Measurements from ENCODE around the gene PERM1. TPM values are rescaled to one million over a fixed set of nuclear protein-coding genes. Genes with fewer than 3 reads are reported as not detected.
"Not testable (repeated sequence)": the region's sequence is repeated elsewhere in the genome, so short reads cannot be mapped to it uniquely, and the experiment has no call there.

Gene PERM1
- total RNA-seq, 1 experiment from 2014 or later = 0.18 TPM

- Mint-ChIP-seq H3K9me3 (ENCODE audit: unreplicated experiment) (no peaks in the 10 kb centered on the region), H3K4me1 (ENCODE audit: low read depth, unreplicated experiment) (peaks cover 11% of the 10 kb centered on the region), H3K27ac (ENCODE audit: unreplicated experiment) (peak overlapping the region; percentile 32), H3K27me3 (ENCODE audit: insufficient read depth, unreplicated experiment) (no peaks in the 10 kb centered on the region), H3K4me3 (ENCODE audit: unreplicated experiment) (peak overlapping the region; percentile 70), H3K36me3 (ENCODE audit: insufficient read depth, unreplicated experiment) (peaks cover 9% of the 10 kb centered on the region)
- no peaks in the 10 kb centered on the region for H3K27me3 ChIP-seq (replicated peaks; ENCODE audit: control insufficient read depth, insufficient read depth, low read length)
- POLR2A ChIA-PET = no interaction called here
- intact Hi-C loops (cut with micrococcal nuclease; ENCODE audit: unreplicated experiment) = no loop called here
- H3K4me3 ChIP-seq (ENCODE audit: low read depth, low read length) = no peak overlapping the region
- no peak for DNase-seq
- TF ChIP-seq, protein P1, sequence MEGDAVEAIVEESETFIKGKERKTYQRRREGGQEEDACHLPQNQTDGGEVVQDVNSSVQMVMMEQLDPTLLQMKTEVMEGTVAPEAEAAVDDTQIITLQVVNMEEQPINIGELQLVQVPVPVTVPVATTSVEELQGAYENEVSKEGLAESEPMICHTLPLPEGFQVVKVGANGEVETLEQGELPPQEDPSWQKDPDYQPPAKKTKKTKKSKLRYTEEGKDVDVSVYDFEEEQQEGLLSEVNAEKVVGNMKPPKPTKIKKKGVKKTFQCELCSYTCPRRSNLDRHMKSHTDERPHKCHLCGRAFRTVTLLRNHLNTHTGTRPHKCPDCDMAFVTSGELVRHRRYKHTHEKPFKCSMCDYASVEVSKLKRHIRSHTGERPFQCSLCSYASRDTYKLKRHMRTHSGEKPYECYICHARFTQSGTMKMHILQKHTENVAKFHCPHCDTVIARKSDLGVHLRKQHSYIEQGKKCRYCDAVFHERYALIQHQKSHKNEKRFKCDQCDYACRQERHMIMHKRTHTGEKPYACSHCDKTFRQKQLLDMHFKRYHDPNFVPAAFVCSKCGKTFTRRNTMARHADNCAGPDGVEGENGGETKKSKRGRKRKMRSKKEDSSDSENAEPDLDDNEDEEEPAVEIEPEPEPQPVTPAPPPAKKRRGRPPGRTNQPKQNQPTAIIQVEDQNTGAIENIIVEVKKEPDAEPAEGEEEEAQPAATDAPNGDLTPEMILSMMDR (IDR thresholded peaks at IDR 0.05; ENCODE audit: insufficient read depth in 1 of 2, low read depth in 1 of 2, low read length in 1 of 2, severe bottlenecking in 1 of 2, unreplicated experiment in 1 of 2) = no peak
- CTCF ChIA-PET = no interaction called here
- no peaks in the 10 kb centered on the region for H3K9me3 ChIP-seq
- peaks cover 5% of the 10 kb centered on the region; the same call in 1 of the 2 replicates for H3K4me1 ChIP-seq
- BruUV-seq (replicated peaks) = no TSS peak
- H3K36me3 ChIP-seq (ENCODE audit: control insufficient read depth, insufficient read depth, low read length) = no peaks in the 10 kb centered on the region
Observed at GRCh38 chr1:978069-978834, 3.6 kb downstream of the PERM1 start.

DNA sequence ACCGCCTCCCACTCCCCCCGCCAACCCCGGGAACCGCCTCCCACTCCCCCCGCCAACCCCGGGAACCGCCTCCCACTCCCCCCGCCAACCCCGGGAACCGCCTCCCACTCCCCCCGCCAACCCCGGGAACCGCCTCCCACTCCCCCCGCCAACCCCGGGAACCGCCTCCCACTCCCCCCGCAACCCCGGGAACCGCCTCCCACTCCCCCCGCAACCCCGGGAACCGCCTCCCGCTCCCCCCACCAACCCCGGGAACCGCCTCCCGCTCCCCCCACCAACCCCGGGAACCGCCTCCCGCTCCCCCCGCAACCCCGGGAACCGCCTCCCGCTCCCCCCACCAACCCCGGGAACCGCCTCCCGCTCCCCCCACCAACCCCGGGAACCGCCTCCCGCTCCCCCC, 5.1 kb downstream of the PERM1 start:
- H3K4me1 ChIP-seq; intact Hi-C loops (cut with micrococcal nuclease; ENCODE audit: unreplicated experiment); BruUV-seq (replicated peaks); POLR2A ChIA-PET; H3K9me3 Mint-ChIP-seq (ENCODE audit: unreplicated experiment); H3K27me3 Mint-ChIP-seq (ENCODE audit: insufficient read depth, unreplicated experiment); DNase-seq; H3K36me3 Mint-ChIP-seq (ENCODE audit: insufficient read depth, unreplicated experiment); H3K27ac Mint-ChIP-seq (ENCODE audit: unreplicated experiment); H3K27me3 ChIP-seq (replicated peaks; ENCODE audit: control insufficient read depth, insufficient read depth, low read length); H3K9me3 ChIP-seq; H3K4me3 Mint-ChIP-seq (ENCODE audit: unreplicated experiment); H3K36me3 ChIP-seq (ENCODE audit: control insufficient read depth, insufficient read depth, low read length): not testable (repeated sequence)
- CTCF ChIA-PET = interaction anchor here (1.5 kb wide), 1 partner anchor 10 kb away, joined by 8 read pairs; the partner anchor contains the start of gene PLEKHN1
- H3K4me3 ChIP-seq (ENCODE audit: low read depth, low read length) = peak overlapping the region; percentile 48; the same call in 1 of the 2 replicates
- H3K4me1 Mint-ChIP-seq (ENCODE audit: low read depth, unreplicated experiment) = peaks cover 11% of the 10 kb centered on the region

DNA sequence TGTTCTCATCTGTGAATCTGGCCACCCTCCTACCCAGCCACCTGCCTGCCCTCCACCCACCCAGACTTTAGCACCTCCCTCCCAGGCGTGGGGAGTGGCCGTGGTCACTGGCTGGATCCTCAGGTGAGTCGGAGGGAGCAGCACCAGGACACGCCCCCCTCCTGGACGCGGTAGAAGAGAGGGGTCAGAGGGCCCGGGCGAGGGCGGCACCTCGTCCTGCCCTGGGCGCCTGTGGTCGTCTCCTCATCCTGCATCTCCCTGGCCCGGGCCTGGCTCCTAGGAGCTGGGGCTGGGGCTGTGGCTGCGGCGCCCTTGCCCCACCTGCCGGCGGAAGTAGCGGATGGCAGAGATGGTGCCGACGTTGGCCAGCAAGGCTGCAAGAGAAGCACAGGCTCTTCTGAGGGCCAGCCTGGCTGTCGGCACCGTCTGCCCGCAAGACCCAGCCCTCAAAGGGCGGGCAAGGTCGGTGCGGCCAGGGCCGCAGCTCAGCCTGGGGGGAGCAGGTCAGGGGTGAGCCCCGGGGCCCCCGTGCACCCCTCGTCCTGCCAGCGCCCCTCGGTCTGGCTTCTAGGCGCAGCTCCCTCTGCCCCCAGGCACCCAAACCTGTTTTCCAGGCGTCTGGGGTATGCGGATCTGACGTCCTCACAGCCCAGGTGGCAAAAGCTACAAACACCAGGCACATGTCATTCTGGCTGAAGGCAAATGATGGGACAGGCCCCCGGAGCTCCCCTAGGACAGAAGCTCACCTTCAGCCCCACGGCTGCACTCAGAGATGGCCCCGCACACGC, 5.8 kb downstream of the PERM1 start:
- ChIA-PET POLR2A (interaction anchor here (0.7 to 0.8 kb wide), 2 partner anchors 9 to 30 kb away, joined by 3 to 4 read pairs; partner anchors contain the start of gene PLEKHN1), CTCF (interaction anchor here (0.5 to 1.5 kb wide), 3 partner anchors 9 to 62 kb away, joined by 3 to 8 read pairs (median 5); partner anchors contain the start of gene PLEKHN1)
- no TSS peak for BruUV-seq (replicated peaks)
- Mint-ChIP-seq H3K27me3 (ENCODE audit: insufficient read depth, unreplicated experiment) (no peaks in the 10 kb centered on the region), H3K4me3 (ENCODE audit: unreplicated experiment) (peak overlapping the region; percentile 67), H3K36me3 (ENCODE audit: insufficient read depth, unreplicated experiment) (peaks cover 9% of the 10 kb centered on the region), H3K9me3 (ENCODE audit: unreplicated experiment) (no peaks in the 10 kb centered on the region), H3K4me1 (ENCODE audit: low read depth, unreplicated experiment) (peaks cover 11% of the 10 kb centered on the region), H3K27ac (ENCODE audit: unreplicated experiment) (peak overlapping the region; percentile 4)
- no peaks in the 10 kb centered on the region for H3K36me3 ChIP-seq (ENCODE audit: control insufficient read depth, insufficient read depth, low read length)
- H3K27me3 ChIP-seq (replicated peaks; ENCODE audit: control insufficient read depth, insufficient read depth, low read length) = no peaks in the 10 kb centered on the region
- TF ChIP-seq, protein P1 (IDR thresholded peaks at IDR 0.05; ENCODE audit: insufficient read depth in 1 of 2, low read depth in 1 of 2, low read length in 1 of 2, severe bottlenecking in 1 of 2, unreplicated experiment in 1 of 2) = peak; percentile 45 to 48
- DNase-seq = peak; percentile 82 to 87
- no peaks in the 10 kb centered on the region for H3K9me3 ChIP-seq
- intact Hi-C loops (cut with micrococcal nuclease; ENCODE audit: unreplicated experiment) = no loop called here
- peak overlapping the region; percentile 48 for H3K4me3 ChIP-seq (ENCODE audit: low read depth, low read length)
- H3K4me1 ChIP-seq = peaks cover 5% of the 10 kb centered on the region; the same call in 1 of the 2 replicates
